SK-N-SH (cell line): ENCODE results near the gene LPCAT1.

Experiments
- CTCF ChIP-seq: fragments of 200-600 bp; sonication (generic); IDR thresholded peaks from 2 replicates; pipeline ENCODE4 v1.6.1; 2017; ENCODE audit warnings: antibody characterized with exemption, mild to moderate bottlenecking, moderate library complexity
- ELF1 ChIP-seq: IDR thresholded peaks from 2 replicates; pipeline ENCODE4 v1.4.0; 2012
- EP300 ChIP-seq, 2 experiments: IDR thresholded peaks; 2 replicates each; pipeline versions ENCODE4 v1.4.0 to v1.6.1; 2012; ENCODE audit warnings: borderline replicate concordance in 1 of 2, low read depth in 1 of 2, low read length in 1 of 2
- RFX5 ChIP-seq: IDR thresholded peaks from 2 replicates; pipeline ENCODE4 v1.6.1; 2012; ENCODE audit warnings: mild to moderate bottlenecking, improper control_type of control experiment, low read length
- USF1 ChIP-seq: IDR thresholded peaks from 2 replicates; pipeline ENCODE4 v1.4.0; 2012; ENCODE audit warnings: low read depth, borderline replicate concordance
- YY1 ChIP-seq: IDR thresholded peaks from 2 replicates; pipeline ENCODE4 v1.4.0; 2012; ENCODE audit warnings: low read depth, mild to moderate bottlenecking

- TF ChIP-seq CTCF (no peak), USF1 (no peak), YY1 (no peak), RFX5 (no peak), EP300 (IDR thresholded peaks at IDR 0.05; ENCODE audit: borderline replicate concordance in 1 of 2, low read depth in 1 of 2, low read length in 1 of 2) (no peak), ELF1 (no peak)
Measured at GRCh38 chr5:1465117-1465516, 58.6 kb downstream of the LPCAT1 start.
